ENCODE results near the gene USP12. TPM values are rescaled to one million over a fixed set of nuclear protein-coding genes. Genes with fewer than 3 reads are reported as not detected.
"Not testable (repeated sequence)": the region's sequence is repeated elsewhere in the genome, so short reads cannot be mapped to it uniquely, and the experiment has no call there.

USP12 gene
- 52.4 TPM for total RNA-seq

- Histone ChIP-seq H3K9me3 (ENCODE audit: low read depth, low read length) (no peaks in the 10 kb centered on the region), H3K27me3 (ENCODE audit: insufficient read depth, low read length) (no peaks in the 10 kb centered on the region), H3K4me3 (ENCODE audit: low read length) (peak within 1 kb of the TSS; percentile 71), H3K4me1 (ENCODE audit: insufficient read depth, low read length) (peaks cover 47% of the 10 kb centered on the region)
Measured at GRCh38 chr13:27171244-27171826, at the start of gene USP12. Gene USP12 (minus strand): TSS chr13:27171811. CDS start chr13:27171639, 172 bp downstream.

GRCh38 chr13:27219611-27220010, 48.0 kb upstream of the USP12 start:
- Histone ChIP-seq H3K27me3 (ENCODE audit: insufficient read depth, low read length) (no peaks in the 10 kb centered on the region), H3K4me3 (ENCODE audit: low read length) (no peak overlapping the region), H3K4me1 (ENCODE audit: insufficient read depth, low read length) (no peaks in the 10 kb centered on the region)

GRCh38 chr13:27218861-27219260, 47.2 kb upstream of the USP12 start:
- H3K9me3 ChIP-seq (ENCODE audit: low read depth, low read length); H3K4me3 ChIP-seq (ENCODE audit: low read length); H3K27me3 ChIP-seq (ENCODE audit: insufficient read depth, low read length); H3K4me1 ChIP-seq (ENCODE audit: insufficient read depth, low read length): not testable (repeated sequence)

More at GRCh38 chr13:27219611-27220010, 48.0 kb upstream of the USP12 start:
- H3K9me3 ChIP-seq (ENCODE audit: low read depth, low read length) = no peaks in the 10 kb centered on the region

- not testable (repeated sequence) for H3K9me3 ChIP-seq (ENCODE audit: low read depth, low read length); H3K27me3 ChIP-seq (ENCODE audit: insufficient read depth, low read length); H3K4me3 ChIP-seq (ENCODE audit: low read length); H3K4me1 ChIP-seq (ENCODE audit: insufficient read depth, low read length)
Measured at GRCh38 chr13:27217791-27218190, 46.2 kb upstream of the USP12 start.

GRCh38 chr13:27213386-27213785, 41.8 kb upstream of the USP12 start:
- H3K27me3 ChIP-seq (ENCODE audit: insufficient read depth, low read length); H3K9me3 ChIP-seq (ENCODE audit: low read depth, low read length); H3K4me1 ChIP-seq (ENCODE audit: insufficient read depth, low read length); H3K4me3 ChIP-seq (ENCODE audit: low read length): not testable (repeated sequence)

- Histone ChIP-seq H3K4me1 (ENCODE audit: insufficient read depth, low read length) (no peaks in the 10 kb centered on the region), H3K27me3 (ENCODE audit: insufficient read depth, low read length) (no peaks in the 10 kb centered on the region), H3K9me3 (ENCODE audit: low read depth, low read length) (no peaks in the 10 kb centered on the region), H3K4me3 (ENCODE audit: low read length) (no peak overlapping the region)
Measured at GRCh38 chr13:27211771-27212364, 40.3 kb upstream of the USP12 start.

- no peaks in the 10 kb centered on the region for H3K4me1 ChIP-seq (ENCODE audit: insufficient read depth, low read length)
- no peak overlapping the region for H3K4me3 ChIP-seq (ENCODE audit: low read length)
- no peaks in the 10 kb centered on the region for H3K9me3 ChIP-seq (ENCODE audit: low read depth, low read length)
- no peaks in the 10 kb centered on the region for H3K27me3 ChIP-seq (ENCODE audit: insufficient read depth, low read length)
Measured at GRCh38 chr13:27211271-27211670, 39.7 kb upstream of the USP12 start.

GRCh38 chr13:27208514-27208913, 36.9 kb upstream of the USP12 start:
- Histone ChIP-seq H3K4me3 (ENCODE audit: low read length) (no peak overlapping the region), H3K4me1 (ENCODE audit: insufficient read depth, low read length) (no peaks in the 10 kb centered on the region), H3K27me3 (ENCODE audit: insufficient read depth, low read length) (no peaks in the 10 kb centered on the region), H3K9me3 (ENCODE audit: low read depth, low read length) (no peaks in the 10 kb centered on the region)

- Histone ChIP-seq H3K27me3 (ENCODE audit: insufficient read depth, low read length) (no peaks in the 10 kb centered on the region), H3K9me3 (ENCODE audit: low read depth, low read length) (no peaks in the 10 kb centered on the region), H3K4me3 (ENCODE audit: low read length) (no peak overlapping the region), H3K4me1 (ENCODE audit: insufficient read depth, low read length) (no peaks in the 10 kb centered on the region)
Measured at GRCh38 chr13:27203854-27204253, 32.2 kb upstream of the USP12 start.

- Histone ChIP-seq H3K9me3 (ENCODE audit: low read depth, low read length) (no peaks in the 10 kb centered on the region), H3K4me3 (ENCODE audit: low read length) (no peak overlapping the region), H3K27me3 (ENCODE audit: insufficient read depth, low read length) (no peaks in the 10 kb centered on the region), H3K4me1 (ENCODE audit: insufficient read depth, low read length) (no peaks in the 10 kb centered on the region)
Measured at GRCh38 chr13:27203186-27203585, 31.6 kb upstream of the USP12 start.

- Histone ChIP-seq H3K9me3 (ENCODE audit: low read depth, low read length) (no peaks in the 10 kb centered on the region), H3K4me1 (ENCODE audit: insufficient read depth, low read length) (no peaks in the 10 kb centered on the region), H3K27me3 (ENCODE audit: insufficient read depth, low read length) (no peaks in the 10 kb centered on the region), H3K4me3 (ENCODE audit: low read length) (no peak overlapping the region)
Measured at GRCh38 chr13:27201661-27202060, 30.1 kb upstream of the USP12 start.

- Histone ChIP-seq H3K27me3 (ENCODE audit: insufficient read depth, low read length) (no peaks in the 10 kb centered on the region), H3K4me1 (ENCODE audit: insufficient read depth, low read length) (no peaks in the 10 kb centered on the region), H3K9me3 (ENCODE audit: low read depth, low read length) (no peaks in the 10 kb centered on the region), H3K4me3 (ENCODE audit: low read length) (no peak overlapping the region)
Measured at GRCh38 chr13:27200413-27201070, 28.9 kb upstream of the USP12 start.

GRCh38 chr13:27199696-27200095, 28.1 kb upstream of the USP12 start:
- Histone ChIP-seq H3K9me3 (ENCODE audit: low read depth, low read length) (no peaks in the 10 kb centered on the region), H3K4me3 (ENCODE audit: low read length) (no peak overlapping the region), H3K4me1 (ENCODE audit: insufficient read depth, low read length) (no peaks in the 10 kb centered on the region), H3K27me3 (ENCODE audit: insufficient read depth, low read length) (no peaks in the 10 kb centered on the region)

GRCh38 chr13:27199211-27199610, 27.6 kb upstream of the USP12 start:
- Histone ChIP-seq H3K9me3 (ENCODE audit: low read depth, low read length) (no peaks in the 10 kb centered on the region), H3K4me1 (ENCODE audit: insufficient read depth, low read length) (no peaks in the 10 kb centered on the region), H3K4me3 (ENCODE audit: low read length) (no peak overlapping the region), H3K27me3 (ENCODE audit: insufficient read depth, low read length) (no peaks in the 10 kb centered on the region)

GRCh38 chr13:27194895-27195764, 23.5 kb upstream of the USP12 start:
- Histone ChIP-seq H3K9me3 (ENCODE audit: low read depth, low read length) (no peaks in the 10 kb centered on the region), H3K4me1 (ENCODE audit: insufficient read depth, low read length) (no peaks in the 10 kb centered on the region), H3K27me3 (ENCODE audit: insufficient read depth, low read length) (no peaks in the 10 kb centered on the region), H3K4me3 (ENCODE audit: low read length) (no peak overlapping the region)
